Gastroesophageal sphincter (tissue), 4 donors: Measurements from ENCODE around the gene TSHZ3. TPM values are rescaled to one million over a fixed set of nuclear protein-coding genes. Genes with fewer than 3 reads are reported as not detected.

ENCODE experiments used
- ATAC-seq: fragments of 150-250 bp; one replicate; pipeline ENCODE4 v1.9.1; 2016; ENCODE audit warnings: mild to moderate bottlenecking, moderate library complexity
- H3K27ac ChIP-seq, 4 donors: fragments of 200-600 bp; sonication (generic) in 3 of 4; 1 replicate in 3 of 4; 2 replicates in 1 of 4; pipeline ENCODE4 v1.5.1; 2016 to 2019
- H3K27me3 ChIP-seq: fragments of 200-600 bp; sonication (generic); one replicate; pipeline ENCODE4 v1.5.1; 2019
- H3K36me3 ChIP-seq, 2 donors: fragments of 200-600 bp; sonication (generic); one replicate each; pipeline ENCODE4 v1.5.1; 2019; ENCODE audit warnings: control low read depth in 1 of 2
- H3K4me1 ChIP-seq, 3 donors: fragments of 200-600 bp; sonication (generic); 1 replicate in 2 of 3; 2 replicates in 1 of 3; pipeline ENCODE4 v1.5.1; 2016 to 2019; ENCODE audit warnings: control low read depth in 2 of 3
- H3K4me3 ChIP-seq, 2 donors: fragments of 200-600 bp; sonication (generic); one replicate each; pipeline ENCODE4 v1.5.1; 2019; ENCODE audit warnings: mild to moderate bottlenecking in 1 of 2, moderate library complexity in 1 of 2
- H3K9me3 ChIP-seq, 3 donors: fragments of 200-600 bp; sonication (generic); one replicate each; pipeline ENCODE4 v1.5.1; 2017 to 2019; ENCODE audit warnings: control low read depth in 2 of 3
- EP300 ChIP-seq: sonication (generic); formaldehyde crosslinking; IDR thresholded peaks from one replicate; pipeline ENCODE4 v1.6.1; 2017; ENCODE audit warnings: antibody characterized with exemption, mild to moderate bottlenecking
- POLR2A ChIP-seq, 2 donors: fragments of 450-650 bp; IDR thresholded peaks; one replicate each; pipeline ENCODE4 v1.6.1; 2017; ENCODE audit warnings: antibody characterized with exemption in 2 of 2, mild to moderate bottlenecking in 2 of 2, moderate library complexity in 1 of 2
- POLR2AphosphoS5 ChIP-seq: sonication (generic); formaldehyde crosslinking; IDR thresholded peaks from one replicate; pipeline ENCODE4 v1.6.1; 2017; ENCODE audit warnings: antibody characterized with exemption
- WGBS, 2 donors: methylation state at CpG; one replicate each; pipeline ENCODE4 v1.1.5; 2018; ENCODE audit warnings: low coverage in 1 of 2; 5-methylcytosine and 5-hydroxymethylcytosine counted together
- total RNA-seq, 4 donors: library from RNA; depleted of rRNA; stranded (reverse); fragments of >200 nt; gene quantifications; one replicate each; pipeline ENCODE4 v1.1.0, GENCODE V29; 2016
- TF ChIP-seq, protein P1 (sequence below), 4 experiments: fragments of 200-600 bp in 2 of 4; fragments of 450-650 bp in 2 of 4; sonication (generic) in 1 of 4; IDR thresholded peaks; one replicate each; pipeline ENCODE4 v1.5.1; 2017 to 2019; ENCODE audit warnings: antibody characterized with exemption in 4 of 4, mild to moderate bottlenecking in 2 of 4, moderate library complexity in 2 of 4

TSHZ3 gene
- total RNA-seq, 4 donors from 2014 or later: 15.6 to 40.2 (median 31.1) TPM

DNA sequence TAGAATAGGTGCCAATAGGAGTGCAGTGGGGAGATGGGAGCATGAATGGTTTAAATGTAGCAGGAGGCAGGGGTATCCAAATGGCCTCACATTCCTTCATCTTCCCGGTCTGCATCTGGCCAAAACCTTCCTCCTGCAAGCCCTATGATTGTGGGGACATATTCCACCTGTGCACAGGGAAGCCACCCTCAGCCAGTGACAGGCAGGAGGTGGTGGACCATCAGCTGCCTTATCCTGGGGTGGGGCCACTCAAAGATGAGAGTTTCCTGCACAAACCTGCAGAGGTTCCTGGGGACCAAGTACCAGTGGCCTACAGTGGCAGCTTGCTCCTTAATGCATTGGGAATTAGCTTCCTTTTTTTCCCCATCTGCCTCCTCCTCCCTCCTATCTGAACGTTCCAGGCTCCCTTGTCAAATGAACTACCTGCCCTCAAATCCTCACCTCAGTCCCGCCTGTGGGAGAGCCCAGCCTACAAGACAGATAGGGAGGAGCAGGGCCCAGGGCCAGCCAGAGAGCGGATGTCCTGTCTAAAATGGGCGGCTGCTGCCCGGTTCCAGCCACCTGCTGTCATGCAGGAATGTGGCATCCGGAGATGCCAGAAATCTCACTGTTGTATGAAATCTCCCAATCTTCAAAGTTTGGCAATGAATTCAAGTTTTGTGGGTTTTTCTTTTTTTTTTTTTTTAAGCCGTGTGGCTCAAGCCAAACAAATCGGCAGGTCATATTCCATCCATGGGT lies 85.0 kb downstream of the TSHZ3 start:
- 52 to 78% methylated on average over 5 to 7 of the region's 9 CpGs for WGBS, 2 donors
- TF ChIP-seq POLR2AphosphoS5 (no peak), EP300 (no peak), POLR2A (IDR thresholded peaks at IDR 0.05) (no peak)
- TF ChIP-seq, protein P1, sequence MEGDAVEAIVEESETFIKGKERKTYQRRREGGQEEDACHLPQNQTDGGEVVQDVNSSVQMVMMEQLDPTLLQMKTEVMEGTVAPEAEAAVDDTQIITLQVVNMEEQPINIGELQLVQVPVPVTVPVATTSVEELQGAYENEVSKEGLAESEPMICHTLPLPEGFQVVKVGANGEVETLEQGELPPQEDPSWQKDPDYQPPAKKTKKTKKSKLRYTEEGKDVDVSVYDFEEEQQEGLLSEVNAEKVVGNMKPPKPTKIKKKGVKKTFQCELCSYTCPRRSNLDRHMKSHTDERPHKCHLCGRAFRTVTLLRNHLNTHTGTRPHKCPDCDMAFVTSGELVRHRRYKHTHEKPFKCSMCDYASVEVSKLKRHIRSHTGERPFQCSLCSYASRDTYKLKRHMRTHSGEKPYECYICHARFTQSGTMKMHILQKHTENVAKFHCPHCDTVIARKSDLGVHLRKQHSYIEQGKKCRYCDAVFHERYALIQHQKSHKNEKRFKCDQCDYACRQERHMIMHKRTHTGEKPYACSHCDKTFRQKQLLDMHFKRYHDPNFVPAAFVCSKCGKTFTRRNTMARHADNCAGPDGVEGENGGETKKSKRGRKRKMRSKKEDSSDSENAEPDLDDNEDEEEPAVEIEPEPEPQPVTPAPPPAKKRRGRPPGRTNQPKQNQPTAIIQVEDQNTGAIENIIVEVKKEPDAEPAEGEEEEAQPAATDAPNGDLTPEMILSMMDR (IDR thresholded peaks at IDR 0.05): no peak
- Histone ChIP-seq H3K36me3 (no peaks in the 10 kb centered on the region), H3K27ac (no peak overlapping the region), H3K9me3 (no peaks in the 10 kb centered on the region), H3K4me3 (no peak overlapping the region), H3K4me1 (peaks cover 0 to 36% (median 16%) of the 10 kb centered on the region in 3 donors), H3K27me3 (no peaks in the 10 kb centered on the region)
- no peak for ATAC-seq

DNA sequence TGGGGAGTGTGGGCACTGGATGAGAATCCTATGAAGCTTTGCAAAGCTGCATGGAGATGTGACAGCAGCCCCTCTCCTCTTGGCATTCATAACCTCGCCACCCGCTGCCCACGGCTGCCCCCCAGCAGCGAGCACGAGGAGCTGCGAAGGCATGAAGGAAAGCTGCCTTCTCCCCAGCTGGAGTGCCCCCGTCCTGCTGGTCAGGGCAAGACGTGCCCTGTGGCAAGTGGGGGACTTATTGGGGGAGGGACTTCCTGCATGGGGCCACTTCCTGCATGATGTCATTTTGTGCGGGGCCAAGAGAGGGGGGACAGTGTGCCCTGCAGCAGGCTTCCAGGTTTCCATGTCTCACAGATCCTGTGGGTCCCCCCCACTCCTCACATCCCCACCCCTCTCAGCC lies 85.9 kb downstream of the TSHZ3 start:
- ATAC-seq: no peak
- no peaks in the 10 kb centered on the region for H3K36me3 ChIP-seq
- H3K4me3 ChIP-seq: no peak overlapping the region
- 73% methylated on average over 9 of the region's 9 CpGs; no CpG with 5 or more reads in 1 of the 2 donors for WGBS, 2 donors
- H3K27ac ChIP-seq: peak overlapping the region in 1 of 4 donors; percentile 48
- no peak for TF ChIP-seq EP300
- TF ChIP-seq, protein P1 (IDR thresholded peaks at IDR 0.05): no peak
- no peak for TF ChIP-seq POLR2AphosphoS5
- TF ChIP-seq POLR2A (IDR thresholded peaks at IDR 0.05): no peak
- H3K27me3 ChIP-seq: no peaks in the 10 kb centered on the region
- H3K4me1 ChIP-seq: peaks cover 0 to 36% (median 16%) of the 10 kb centered on the region in 3 donors
- no peaks in the 10 kb centered on the region for H3K9me3 ChIP-seq

DNA sequence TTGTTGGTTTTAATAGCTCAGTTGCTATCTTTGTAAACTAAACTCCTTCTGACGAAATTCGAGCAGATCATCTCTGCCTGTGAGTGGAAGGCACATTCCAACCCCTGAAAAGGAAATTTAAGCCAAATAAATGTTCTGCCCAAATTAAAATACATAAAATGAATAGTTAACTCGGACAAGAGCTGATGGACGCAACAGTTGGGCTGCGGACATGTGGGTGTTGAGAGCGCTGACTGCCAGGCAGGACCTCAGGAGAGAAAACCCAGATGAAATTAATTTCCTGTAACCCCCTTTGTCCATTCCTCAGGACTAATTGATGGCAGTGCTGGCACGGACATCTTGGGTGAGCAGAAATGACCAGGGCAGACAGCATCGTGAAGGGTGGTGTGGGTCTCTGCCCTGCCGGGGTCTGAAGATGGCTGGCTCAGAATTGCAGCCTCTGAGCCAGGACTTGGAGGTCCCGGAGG lies 86.5 kb downstream of the TSHZ3 start:
- Histone ChIP-seq H3K9me3 (no peaks in the 10 kb centered on the region), H3K27me3 (no peaks in the 10 kb centered on the region), H3K27ac (peak overlapping the region in 2 of 4 donors; percentile 11 to 48), H3K36me3 (no peaks in the 10 kb centered on the region), H3K4me1 (peaks cover 0 to 36% (median 16%) of the 10 kb centered on the region in 3 donors), H3K4me3 (no peak overlapping the region)
- ATAC-seq: no peak
- 20 to 32% methylated on average over 2 to 5 of the region's 10 CpGs for WGBS, 2 donors
- TF ChIP-seq POLR2AphosphoS5 (no peak), POLR2A (IDR thresholded peaks at IDR 0.05) (no peak)

DNA sequence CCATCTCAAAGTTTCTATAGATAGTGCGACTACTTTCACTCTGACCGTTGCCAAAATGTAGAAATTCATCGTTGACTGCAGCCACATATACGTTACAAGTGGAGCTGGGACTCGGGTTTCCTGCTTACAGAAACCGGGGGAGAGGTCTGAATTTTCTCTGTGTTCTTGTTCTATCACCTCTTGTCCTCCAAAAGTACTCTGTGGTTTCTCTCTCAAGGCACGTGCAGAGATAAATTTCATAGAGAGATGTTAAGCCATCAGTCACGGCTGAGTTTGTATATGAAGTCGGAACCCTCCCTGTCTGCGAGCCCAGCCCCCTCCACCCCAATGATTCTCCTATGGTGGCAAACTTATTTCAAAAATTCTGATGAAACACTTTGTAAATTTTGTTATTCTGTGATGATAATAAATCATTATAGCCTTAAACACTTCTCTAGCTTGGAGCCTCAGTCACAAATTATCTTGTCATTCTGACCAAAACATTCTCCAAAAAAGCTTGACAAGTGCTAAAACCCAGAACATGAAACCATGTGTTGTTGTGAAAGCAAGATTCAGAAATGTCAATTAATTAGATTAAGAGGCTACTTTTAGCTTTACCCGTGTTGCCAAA lies 87.5 kb downstream of the TSHZ3 start:
- no peaks in the 10 kb centered on the region for H3K9me3 ChIP-seq
- peak overlapping the region in 3 of 4 donors; percentile 25 to 54 (median 48) for H3K27ac ChIP-seq
- no peak overlapping the region for H3K4me3 ChIP-seq
- H3K27me3 ChIP-seq: no peaks in the 10 kb centered on the region
- H3K36me3 ChIP-seq: no peaks in the 10 kb centered on the region
- WGBS, 2 donors: 13 to 23% methylated on average over 5 to 10 of the region's 11 CpGs
- TF ChIP-seq, protein P1 (IDR thresholded peaks at IDR 0.05): no peak
- TF ChIP-seq EP300: no peak
- TF ChIP-seq POLR2AphosphoS5: peak; percentile 59
- H3K4me1 ChIP-seq: peaks cover 0 to 36% (median 16%) of the 10 kb centered on the region in 3 donors
- no peak for ATAC-seq

DNA sequence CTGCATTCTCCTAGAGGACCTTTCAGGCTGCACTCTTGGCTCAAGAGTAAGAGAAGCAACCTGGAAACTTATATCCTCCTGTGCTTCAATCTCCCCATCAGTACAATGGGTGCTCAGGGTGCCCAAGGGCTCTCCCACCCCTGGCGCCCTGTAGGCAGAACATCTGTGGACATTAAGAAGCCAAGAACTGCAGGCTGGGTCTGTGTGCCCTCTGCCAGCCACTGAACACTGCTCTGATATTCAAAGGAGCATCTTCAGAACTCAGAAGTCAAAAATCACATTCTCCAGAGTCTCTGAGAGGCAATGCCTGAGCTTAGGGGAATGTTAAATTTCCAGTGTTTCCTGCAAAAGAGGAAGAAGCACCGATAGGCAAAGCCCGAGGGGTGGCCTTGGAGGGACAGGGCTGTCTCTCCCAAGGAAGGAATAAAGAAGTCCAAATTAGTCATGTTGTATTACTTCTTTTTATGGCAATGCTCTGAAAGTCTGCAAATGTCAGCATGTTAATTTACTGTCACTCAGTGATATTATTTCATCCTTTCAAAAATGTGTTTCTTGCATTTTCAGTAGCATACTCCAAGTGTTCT lies 88.1 kb downstream of the TSHZ3 start:
- H3K4me1 ChIP-seq: peaks cover 0 to 36% (median 16%) of the 10 kb centered on the region in 3 donors
- no peak overlapping the region for H3K4me3 ChIP-seq
- WGBS, 2 donors: 17 to 23% methylated on average over 2 of the region's 3 CpGs
- no peak for ATAC-seq
- TF ChIP-seq, protein P1 (IDR thresholded peaks at IDR 0.05): no peak
- TF ChIP-seq POLR2A (IDR thresholded peaks at IDR 0.05) (no peak), POLR2AphosphoS5 (no peak), EP300 (no peak)
- H3K27ac ChIP-seq: peak overlapping the region in 3 of 4 donors; percentile 31 to 54 (median 48)
- H3K36me3 ChIP-seq: no peaks in the 10 kb centered on the region
- H3K27me3 ChIP-seq: no peaks in the 10 kb centered on the region
- H3K9me3 ChIP-seq: no peaks in the 10 kb centered on the region
